BE2C (cell line): Measurements from ENCODE around the gene SLC2A13.

Source experiments
- DNase-seq: peaks from one replicate; pipeline ENCODE4 v3.0.0-alpha.2; 2020
- H3K27me3 ChIP-seq: fragments of 250-450 bp; sonication (Bioruptor Pico); 2 replicates; pipeline ENCODE4 v1.5.1; 2020; ENCODE audit warnings: mild to moderate bottlenecking
- H3K36me3 ChIP-seq: fragments of 250-450 bp; sonication (Bioruptor Pico); 2 replicates; pipeline ENCODE4 v1.5.1; 2020; ENCODE audit warnings: mild to moderate bottlenecking
- H3K4me1 ChIP-seq: fragments of 250-450 bp; sonication (Bioruptor Pico); 2 replicates; pipeline ENCODE4 v1.5.1; 2020
- H3K4me3 ChIP-seq: 2 replicates; pipeline ENCODE4 v1.5.1; 2011; ENCODE audit warnings: low read depth, low read length
- H3K9me3 ChIP-seq: fragments of 250-450 bp; sonication (Bioruptor Pico); 2 replicates; pipeline ENCODE4 v1.5.1; 2020
- CTCF ChIP-seq: IDR thresholded peaks from 2 replicates; pipeline ENCODE4 v1.5.1; 2012; ENCODE audit warnings: mild to moderate bottlenecking, low read depth, low read length

Gene SLC2A13

GRCh38 chr12:39782026-39782545, 323.8 kb downstream of the SLC2A13 start:
- Histone ChIP-seq H3K36me3 (no peaks in the 10 kb centered on the region), H3K4me3 (no peak overlapping the region), H3K4me1 (no peaks in the 10 kb centered on the region), H3K9me3 (no peaks in the 10 kb centered on the region), H3K27me3 (no peaks in the 10 kb centered on the region; the same call in 1 of the 2 replicates)
- DNase-seq = no peak
- no peak for TF ChIP-seq CTCF

GRCh38 chr12:39780913-39781446, 324.9 kb downstream of the SLC2A13 start:
- TF ChIP-seq CTCF = no peak

GRCh38 chr12:39780411-39780912, 325.4 kb downstream of the SLC2A13 start:
- TF ChIP-seq CTCF = no peak
- Histone ChIP-seq H3K4me3 (no peak overlapping the region), H3K36me3 (no peaks in the 10 kb centered on the region)

More at GRCh38 chr12:39780913-39781446, 324.9 kb downstream of the SLC2A13 start:
- Histone ChIP-seq H3K27me3 (no peaks in the 10 kb centered on the region; the same call in 1 of the 2 replicates), H3K4me3 (no peak overlapping the region), H3K4me1 (no peaks in the 10 kb centered on the region), H3K36me3 (no peaks in the 10 kb centered on the region), H3K9me3 (no peaks in the 10 kb centered on the region)
- no peak for DNase-seq

GRCh38 chr12:39779768-39780340, 326.0 kb downstream of the SLC2A13 start:
- Histone ChIP-seq H3K4me3 (no peak overlapping the region), H3K27me3 (no peaks in the 10 kb centered on the region; the same call in 1 of the 2 replicates), H3K4me1 (no peaks in the 10 kb centered on the region), H3K9me3 (no peaks in the 10 kb centered on the region), H3K36me3 (no peaks in the 10 kb centered on the region)
- no peak for TF ChIP-seq CTCF
- DNase-seq = no peak

More at GRCh38 chr12:39780411-39780912, 325.4 kb downstream of the SLC2A13 start:
- Histone ChIP-seq H3K27me3 (no peaks in the 10 kb centered on the region; the same call in 1 of the 2 replicates), H3K4me1 (no peaks in the 10 kb centered on the region), H3K9me3 (no peaks in the 10 kb centered on the region)
- DNase-seq = no peak

GRCh38 chr12:39777465-39777864, 328.4 kb downstream of the SLC2A13 start:
- DNase-seq = no peak
- no peaks in the 10 kb centered on the region for H3K4me1 ChIP-seq
- no peaks in the 10 kb centered on the region; the same call in 1 of the 2 replicates for H3K27me3 ChIP-seq
- no peak for TF ChIP-seq CTCF
- no peaks in the 10 kb centered on the region for H3K9me3 ChIP-seq
- no peak overlapping the region for H3K4me3 ChIP-seq
- H3K36me3 ChIP-seq = no peaks in the 10 kb centered on the region

GRCh38 chr12:39773266-39773665, 332.6 kb downstream of the SLC2A13 start:
- Histone ChIP-seq H3K4me3 (no peak overlapping the region), H3K36me3 (no peaks in the 10 kb centered on the region), H3K4me1 (no peaks in the 10 kb centered on the region), H3K27me3 (peaks cover 15% of the 10 kb centered on the region), H3K9me3 (no peaks in the 10 kb centered on the region)
- no peak for DNase-seq
- no peak for TF ChIP-seq CTCF
